ENCODE data around the gene PPA2.

DNA sequence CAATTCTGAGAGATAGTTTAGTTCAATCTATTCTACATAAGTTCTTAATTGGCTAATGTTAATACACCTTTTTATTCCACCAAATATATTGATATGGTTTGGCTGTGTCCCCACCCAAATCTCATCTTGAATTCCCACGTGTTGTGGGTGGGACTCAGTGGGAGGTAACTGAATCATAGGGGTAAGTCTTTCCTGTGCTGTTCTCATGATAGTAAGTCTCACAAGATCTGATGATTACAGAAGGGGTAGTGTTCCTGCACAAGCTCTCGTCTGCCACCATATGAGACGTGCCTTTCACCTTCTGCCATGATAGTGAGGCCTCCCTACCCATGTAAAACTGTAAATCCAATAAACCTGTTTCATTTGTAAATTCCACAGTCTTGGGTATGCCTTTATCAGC is 11.3 kb downstream of the PPA2 start:
- TF ChIP-seq CTCF (IDR thresholded peaks at IDR 0.05) (no peak), POLR2A (IDR thresholded peaks at IDR 0.05) (no peak)
